Adrenal gland (tissue), 12 donors: Measurements from ENCODE around the gene CTU2. TPM values are rescaled to one million over a fixed set of nuclear protein-coding genes. Genes with fewer than 3 reads are reported as not detected.

Experiments used
- DNase-seq, 7 donors: peaks; one replicate each; pipeline ENCODE4 v3.0.0-alpha.2; 2019 to 2020
- H3K27ac ChIP-seq, 5 donors: fragments of 200-600 bp; sonication (generic) in 4 of 5; 1 replicate in 3 of 5; 2 replicates in 2 of 5; pipeline versions ENCODE4 v1.5.1 to v1.8.0; 2016 to 2020; ENCODE audit warnings: mild to moderate bottlenecking in 1 of 5
- H3K27me3 ChIP-seq: fragments of 200-600 bp; 2 replicates; pipeline ENCODE4 v1.8.0; 2021
- H3K36me3 ChIP-seq, 2 donors: fragments of 200-600 bp; replicated peaks in 1 of 2; 1 replicate in 1 of 2; 2 replicates in 1 of 2; pipeline versions ENCODE4 v1.5.1 to v1.8.0; 2018 to 2022
- H3K4me1 ChIP-seq, 2 donors: fragments of 200-600 bp; replicated peaks in 1 of 2; 1 replicate in 1 of 2; 2 replicates in 1 of 2; pipeline versions ENCODE4 v1.5.1 to v1.8.0; 2018 to 2021
- H3K4me3 ChIP-seq, 4 donors: fragments of 200-600 bp; sonication (generic) in 3 of 4; one replicate each; pipeline ENCODE4 v1.5.1; 2016 to 2018
- H3K9me3 ChIP-seq, 3 donors: fragments of 200-600 bp; sonication (generic) in 1 of 3; replicated peaks in 1 of 3; 1 replicate in 2 of 3; 2 replicates in 1 of 3; pipeline versions ENCODE4 v1.5.1 to v1.8.0; 2016 to 2021
- POLR2A ChIP-seq, 2 donors: fragments of 450-650 bp; IDR thresholded peaks; one replicate each; pipeline ENCODE4 v1.6.1; 2017; ENCODE audit warnings: antibody characterized with exemption in 2 of 2, mild to moderate bottlenecking in 2 of 2, moderate library complexity in 1 of 2
- WGBS, 4 donors: extraction: QIAGEN DNeasy Blood & Tissue Kit in 2 of 4; methylation state at CpG; one replicate each; pipeline versions ENCODE4 v1.1.5 to v1.1.7; 2013 to 2017; 5-methylcytosine and 5-hydroxymethylcytosine counted together
- intact Hi-C, 2 donors: fragments of 100-400 bp; cut with DNase I; formaldehyde crosslinking; loops; one replicate each; pipeline versions ENCODE4 v1.14.1 to v1.15.0; 2022 to 2023
- polyA plus RNA-seq, 3 donors: library from polyadenylated mRNA; stranded (reverse); fragments of 200-250 nt in 2 of 3; fragments of 350-450 nt in 1 of 3; fragmentation: Illumina TruSeq in 1 of 3; extraction: RNeasy Lipid Tissue Mini Kit (QIAGEN cat#74804) in 1 of 3; gene quantifications; one replicate each; pipeline ENCODE4 v1.2.3, GENCODE V29; 2013 to 2014
- total RNA-seq, 9 donors: library from RNA; depleted of rRNA in 4 of 9; stranded (reverse); fragments of >200 nt in 4 of 9; fragments of 120-200 nt in 1 of 9; fragmentation: NEBNext Ultra II Directional in 1 of 9; extraction: Animal tissue kit (Norgen Biotek cat#: 25700) in 1 of 9; gene quantifications; one replicate each; pipeline versions ENCODE4 v1.1.0 to v1.2.4, GENCODE V29; 2013 to 2023
- TF ChIP-seq, protein P1 (sequence below), 6 experiments: fragments of 450-650 bp in 4 of 6; fragments of 200-600 bp in 2 of 6; sonication (generic) in 1 of 6; IDR thresholded peaks; 1 replicate in 5 of 6; 2 replicates in 1 of 6; pipeline versions ENCODE4 v1.5.1 to v1.8.0; 2016 to 2021; ENCODE audit warnings: antibody characterized with exemption in 6 of 6, mild to moderate bottlenecking in 2 of 6, moderate library complexity in 1 of 6
- donor health status: healthy with polysubstance abuse.
- donor health status: Bipolar disorder and iron deficiency.
- donor health status: DM: yes; HTN: yes; CAD: no.
- donor health status: DM: no; HTN: no; CAD: no.
- donor health status: DM: no; HTN: no; CAD: no.
- donor health status: DM: yes; HTN: yes; CAD: no.

CTU2 gene
- total and polyA plus RNA-seq, 12 donors, result 3.6 to 43.8 (median 14.0) TPM

DNA sequence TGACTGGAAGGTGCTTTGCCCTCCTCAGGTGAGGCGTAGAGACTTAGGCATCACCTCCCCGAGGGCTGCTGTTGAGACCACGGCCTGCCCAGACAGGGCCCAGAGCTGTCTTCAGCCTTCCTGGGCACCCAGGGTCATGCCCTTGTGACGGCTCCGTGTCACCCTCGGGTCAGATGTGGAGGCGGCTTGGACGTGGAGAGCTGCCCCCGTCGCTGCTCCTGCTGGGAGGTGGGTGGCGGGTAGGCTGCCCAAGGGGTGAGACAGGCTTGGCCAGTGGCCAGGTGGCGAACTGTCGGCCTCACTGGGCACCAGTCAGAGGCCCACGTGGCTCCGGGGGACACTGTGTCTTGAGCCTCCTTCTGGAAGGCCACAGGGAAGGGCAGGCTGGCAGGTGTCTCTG is 11.1 kb upstream of the CTU2 start:
- H3K27me3 ChIP-seq, result peaks cover 6% of the 10 kb centered on the region
- H3K4me3 ChIP-seq, result no peak overlapping the region
- no peak for DNase-seq
- H3K36me3 ChIP-seq, result peaks cover 0 to 39% of the 10 kb centered on the region in 2 donors
- H3K9me3 ChIP-seq, result no peaks in the 10 kb centered on the region
- H3K27ac ChIP-seq, result no peak overlapping the region
- TF ChIP-seq, protein P1, sequence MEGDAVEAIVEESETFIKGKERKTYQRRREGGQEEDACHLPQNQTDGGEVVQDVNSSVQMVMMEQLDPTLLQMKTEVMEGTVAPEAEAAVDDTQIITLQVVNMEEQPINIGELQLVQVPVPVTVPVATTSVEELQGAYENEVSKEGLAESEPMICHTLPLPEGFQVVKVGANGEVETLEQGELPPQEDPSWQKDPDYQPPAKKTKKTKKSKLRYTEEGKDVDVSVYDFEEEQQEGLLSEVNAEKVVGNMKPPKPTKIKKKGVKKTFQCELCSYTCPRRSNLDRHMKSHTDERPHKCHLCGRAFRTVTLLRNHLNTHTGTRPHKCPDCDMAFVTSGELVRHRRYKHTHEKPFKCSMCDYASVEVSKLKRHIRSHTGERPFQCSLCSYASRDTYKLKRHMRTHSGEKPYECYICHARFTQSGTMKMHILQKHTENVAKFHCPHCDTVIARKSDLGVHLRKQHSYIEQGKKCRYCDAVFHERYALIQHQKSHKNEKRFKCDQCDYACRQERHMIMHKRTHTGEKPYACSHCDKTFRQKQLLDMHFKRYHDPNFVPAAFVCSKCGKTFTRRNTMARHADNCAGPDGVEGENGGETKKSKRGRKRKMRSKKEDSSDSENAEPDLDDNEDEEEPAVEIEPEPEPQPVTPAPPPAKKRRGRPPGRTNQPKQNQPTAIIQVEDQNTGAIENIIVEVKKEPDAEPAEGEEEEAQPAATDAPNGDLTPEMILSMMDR (IDR thresholded peaks at IDR 0.05), result no peak
- no peak for TF ChIP-seq POLR2A (IDR thresholded peaks at IDR 0.05)
- 54 to 64% (median 59%) methylated on average over 6 to 15 of the region's 15 CpGs for WGBS, 4 donors
- peaks cover 2 to 5% of the 10 kb centered on the region in 2 donors for H3K4me1 ChIP-seq
- intact Hi-C loops, result no loop called here

DNA sequence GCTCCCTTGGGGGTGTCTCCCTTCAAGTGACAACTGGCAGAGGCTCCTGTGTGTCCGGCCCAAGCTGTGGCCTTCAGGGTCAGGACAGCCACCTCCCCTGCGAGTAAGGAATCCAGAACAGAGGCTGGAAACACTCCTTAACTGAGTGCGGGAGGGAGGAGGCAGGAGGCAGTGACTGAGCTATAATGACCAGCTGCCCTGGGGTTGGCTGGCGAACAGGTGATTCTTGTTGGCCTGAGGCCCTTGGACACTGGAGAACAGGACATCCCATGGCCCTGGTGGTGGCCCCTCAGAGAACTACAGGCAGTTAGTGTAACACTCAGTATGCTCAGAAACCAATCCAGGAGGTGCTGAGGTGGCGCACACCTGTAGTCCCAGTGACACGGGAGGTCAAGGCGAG is 10.6 kb upstream of the CTU2 start:
- TF ChIP-seq POLR2A (IDR thresholded peaks at IDR 0.05), result no peak
- TF ChIP-seq, protein P1 (IDR thresholded peaks at IDR 0.05), result no peak
- H3K4me3 ChIP-seq, result no peak overlapping the region
- H3K9me3 ChIP-seq, result no peaks in the 10 kb centered on the region
- no peak for DNase-seq
- H3K36me3 ChIP-seq, result peaks cover 0 to 40% of the 10 kb centered on the region in 2 donors
- 56 to 83% (median 76%) methylated on average over 4 to 7 of the region's 7 CpGs for WGBS, 4 donors
- peaks cover 6% of the 10 kb centered on the region for H3K27me3 ChIP-seq
- intact Hi-C loops, result no loop called here
- H3K4me1 ChIP-seq, result peaks cover 8% of the 10 kb centered on the region in 2 donors
- no peak overlapping the region for H3K27ac ChIP-seq

DNA sequence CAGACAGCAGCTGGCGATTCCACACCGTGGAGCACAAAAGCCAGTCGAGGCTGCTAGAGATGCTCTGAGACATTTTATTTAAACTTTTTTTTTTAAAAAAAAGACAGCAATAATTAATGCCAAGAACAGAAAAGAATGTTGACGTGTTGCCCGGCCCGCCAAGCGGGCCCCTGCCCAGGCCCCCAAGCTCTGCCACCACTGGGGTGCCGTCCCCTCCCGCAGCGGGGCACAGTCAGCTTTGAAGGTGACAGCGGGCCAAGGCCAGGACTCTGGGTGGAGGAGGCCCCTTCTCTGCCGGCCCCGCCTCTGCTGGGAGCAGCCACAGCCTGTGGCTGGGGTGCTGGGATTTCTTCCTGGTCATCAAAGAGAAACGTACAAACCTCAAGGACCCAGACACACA is 9.9 kb upstream of the CTU2 start:
- intact Hi-C loops, result no loop called here
- H3K9me3 ChIP-seq, result no peaks in the 10 kb centered on the region
- DNase-seq, result no peak
- no peak overlapping the region for H3K27ac ChIP-seq
- H3K4me3 ChIP-seq, result no peak overlapping the region
- H3K36me3 ChIP-seq, result peaks cover 0 to 40% of the 10 kb centered on the region in 2 donors
- H3K27me3 ChIP-seq, result peaks cover 6% of the 10 kb centered on the region
- TF ChIP-seq, protein P1 (IDR thresholded peaks at IDR 0.05), result no peak
- no peak for TF ChIP-seq POLR2A (IDR thresholded peaks at IDR 0.05)
- peaks cover 15% of the 10 kb centered on the region in 2 donors for H3K4me1 ChIP-seq
- WGBS, 4 donors, result 49 to 64% (median 59%) methylated on average over 12 to 14 of the region's 14 CpGs

DNA sequence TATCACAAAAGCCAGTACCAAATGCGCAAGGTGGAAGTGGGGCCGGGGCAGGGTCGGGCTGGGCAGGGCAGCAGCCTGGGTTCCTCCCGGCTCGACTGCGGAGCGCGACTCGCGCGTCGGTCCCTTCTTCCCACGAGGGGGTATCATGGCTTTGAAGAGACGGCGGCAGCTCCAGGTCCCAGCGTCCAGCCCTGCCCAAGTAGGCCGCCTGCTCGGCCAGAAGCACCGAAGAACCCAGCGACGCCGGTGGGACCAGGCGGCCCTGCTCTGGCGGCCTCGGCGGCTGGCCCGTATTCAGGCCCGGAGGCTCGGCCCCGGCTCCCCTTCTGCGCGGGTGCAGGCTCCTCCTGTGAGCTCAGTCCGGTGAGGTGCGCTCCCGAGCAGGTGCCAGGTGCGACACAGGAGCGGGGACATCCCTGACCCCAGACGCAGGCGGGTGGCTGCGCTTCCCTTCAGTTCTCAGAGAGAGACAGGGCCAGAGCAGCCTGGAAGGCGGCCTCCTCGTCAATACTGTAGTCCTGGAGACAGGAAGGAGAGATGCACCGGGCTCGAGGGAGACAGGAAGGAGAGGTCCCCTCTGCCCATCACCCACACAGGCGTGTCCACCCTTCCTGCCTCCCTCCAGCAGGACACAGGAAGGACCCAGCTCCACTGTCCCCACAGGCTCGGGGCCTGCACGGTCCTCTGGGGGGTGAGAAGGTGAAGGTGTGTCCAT is 9.0 kb upstream of the CTU2 start:
- intact Hi-C loops, result no loop called here
- DNase-seq, result peak in 2 of 7 donors; percentile 59 to 64
- Histone ChIP-seq H3K4me3 (no peak overlapping the region), H3K27me3 (peaks cover 4% of the 10 kb centered on the region), H3K4me1 (peaks cover 16 to 20% of the 10 kb centered on the region in 2 donors), H3K27ac (peak overlapping the region in 1 of 5 donors; percentile 69), H3K9me3 (no peaks in the 10 kb centered on the region), H3K36me3 (peaks cover 0 to 40% of the 10 kb centered on the region in 2 donors)
- TF ChIP-seq POLR2A (IDR thresholded peaks at IDR 0.05), result no peak
- TF ChIP-seq, protein P1 (IDR thresholded peaks at IDR 0.05), result no peak
- 84 to 92% (median 87%) methylated on average over 20 to 47 of the region's 47 CpGs for WGBS, 4 donors
